Endothelial cell of umbilical vein (primary cell): Measurements from ENCODE around the gene SERPINA5. TPM values are rescaled to one million over a fixed set of nuclear protein-coding genes. Genes with fewer than 3 reads are reported as not detected.

ENCODE experiments used
- BruUV-seq: library from RNA; stranded (reverse); fragments of 400-500 nt; replicated peaks from 2 replicates; lab custom pipeline; 2021; lab: Mats Ljungman, UMichigan
- CTCF ChIA-PET: fragments of 300-600, 350-600 bp; sonication (Branson Sonifier 250); formaldehyde crosslinking; loops from one replicate; lab custom pipeline; 2021; ENCODE audit warnings: antibody characterized with exemption, inconsistent platforms; lab: Charles Lee
- POLR2A ChIA-PET: fragments of 300-600, 350-600 bp; sonication (Branson Sonifier 250); formaldehyde crosslinking; loops from one replicate; lab custom pipeline; 2021; ENCODE audit warnings: antibody characterized with exemption, inconsistent platforms; lab: Charles Lee
- DNase-seq: peaks from one replicate; pipeline ENCODE4 v3.0.0-alpha.2; 2011; ENCODE audit warnings: low read depth, low spot score
- FAIRE-seq: peaks from 2 replicates; lab custom pipeline; 2011; peaks lifted over from hg19 to GRCh38; lab: Jason Lieb, UNC
- H2AFZ ChIP-seq: 2 replicates; pipeline ENCODE4 v1.6.0; 2012; ENCODE audit warnings: low read depth, low read length, control low read depth, inconsistent platforms
- H3K27ac ChIP-seq: 2 replicates; pipeline ENCODE4 v1.5.1; 2011; ENCODE audit warnings: low read depth, mild to moderate bottlenecking, control low read depth, low read length, moderate library complexity; ENCODE audit not compliant: insufficient read depth
- H3K27me3 ChIP-seq, 2 experiments: 2 replicates each; pipeline versions ENCODE4 v1.6.0 to v1.6.1; 2011; ENCODE audit warnings: low read length in 2 of 2, mixed read lengths in 1 of 2; ENCODE audit not compliant: control insufficient read depth in 2 of 2, insufficient read depth in 2 of 2
- H3K36me3 ChIP-seq, 2 experiments: 2 replicates in 1 of 2; 3 replicates in 1 of 2; pipeline ENCODE4 v1.5.1; 2011; ENCODE audit warnings: low read length in 2 of 2, mild to moderate bottlenecking in 1 of 2, moderate library complexity in 1 of 2; ENCODE audit not compliant: control insufficient read depth in 2 of 2, insufficient read depth in 2 of 2; ENCODE audit errors: extremely low read depth in 1 of 2
- H3K4me1 ChIP-seq: 3 replicates; pipeline ENCODE4 v1.5.1; 2011; ENCODE audit warnings: mild to moderate bottlenecking, low read length; ENCODE audit not compliant: control insufficient read depth, insufficient read depth; ENCODE audit errors: extremely low read depth
- H3K4me2 ChIP-seq: 2 replicates; pipeline ENCODE4 v1.6.1; 2011; ENCODE audit warnings: low read length, control low read depth, mixed read lengths; ENCODE audit not compliant: insufficient read depth
- H3K4me3 ChIP-seq, 3 experiments: fragments of 200-600 bp in 1 of 3; sonication (generic), shearing (Covaris generic) in 1 of 3; replicated peaks in 1 of 3; 2 replicates each; pipeline ENCODE4 v1.5.1; 2011 to 2016; ENCODE audit warnings: control low read depth in 3 of 3, low read length in 3 of 3, mild to moderate bottlenecking in 2 of 3, inconsistent platforms in 1 of 3, low read depth in 1 of 3, moderate library complexity in 1 of 3; ENCODE audit not compliant: insufficient read depth in 1 of 3
- H3K79me2 ChIP-seq: 2 replicates; pipeline ENCODE4 v1.6.0; 2012; ENCODE audit warnings: low read length, inconsistent platforms; ENCODE audit not compliant: control insufficient read depth, insufficient read depth
- H3K9ac ChIP-seq: replicated peaks from 2 replicates; pipeline ENCODE3; 2011; ENCODE audit warnings: low read length, control low read depth; ENCODE audit not compliant: insufficient read depth; ENCODE audit errors: extremely low read depth
- H3K9me1 ChIP-seq: replicated peaks from 3 replicates; pipeline ENCODE4 v1.6.0; 2011; ENCODE audit warnings: mild to moderate bottlenecking, low read length; ENCODE audit not compliant: control insufficient read depth, insufficient read depth; ENCODE audit errors: extremely low read depth
- H3K9me3 ChIP-seq: replicated peaks from 2 replicates; pipeline ENCODE4 v1.5.1; 2012; ENCODE audit warnings: low read length, inconsistent platforms; ENCODE audit not compliant: control insufficient read depth, insufficient read depth
- H4K20me1 ChIP-seq: replicated peaks from 2 replicates; pipeline ENCODE3; 2011; ENCODE audit warnings: mild to moderate bottlenecking, low read length; ENCODE audit not compliant: control insufficient read depth, insufficient read depth; ENCODE audit errors: extremely low read depth
- CTCF ChIP-seq, 2 donors: IDR thresholded peaks; 1 replicate in 1 of 2; 2 replicates in 1 of 2; pipeline ENCODE4 v1.5.1; 2011; ENCODE audit warnings: low read length in 2 of 2, mild to moderate bottlenecking in 2 of 2, moderate library complexity in 2 of 2, control low read depth in 1 of 2, inconsistent platforms in 1 of 2, low read depth in 1 of 2; ENCODE audit not compliant: insufficient read depth in 1 of 2; ENCODE audit errors: extremely low read depth in 1 of 2
- EZH2 ChIP-seq: IDR thresholded peaks from 2 replicates; pipeline ENCODE4 v1.6.1; 2012; ENCODE audit warnings: borderline replicate concordance, low read depth, mild to moderate bottlenecking, moderate library complexity, low read length, inconsistent platforms; ENCODE audit not compliant: severe bottlenecking
- FOS ChIP-seq: IDR thresholded peaks from 2 replicates; pipeline ENCODE4 v1.6.1; 2011; ENCODE audit warnings: mild to moderate bottlenecking, low read length, moderate library complexity, borderline replicate concordance; ENCODE audit not compliant: insufficient read depth
- GATA2 ChIP-seq: IDR thresholded peaks from 2 replicates; pipeline ENCODE4 v1.7.0; 2011; ENCODE audit warnings: low read depth, mild to moderate bottlenecking, moderate library complexity, mixed read lengths, low read length; ENCODE audit not compliant: insufficient read length, insufficient read depth
- JUN ChIP-seq: IDR thresholded peaks from 2 replicates; pipeline ENCODE4 v1.6.1; 2011; ENCODE audit warnings: borderline replicate concordance, low read depth; ENCODE audit not compliant: insufficient read length, insufficient read depth
- MAX ChIP-seq: IDR thresholded peaks from 2 replicates; pipeline ENCODE4 v1.6.1; 2011; ENCODE audit not compliant: insufficient read depth, insufficient read length
- MYC ChIP-seq: IDR thresholded peaks from one replicate; pipeline ENCODE4 v1.6.1; 2011; ENCODE audit warnings: mild to moderate bottlenecking, low read depth, low read length
- POLR2A ChIP-seq: IDR thresholded peaks from 2 replicates; pipeline ENCODE4 v1.6.1; 2012; ENCODE audit warnings: low read depth, mild to moderate bottlenecking, control low read depth, low read length
- POLR2AphosphoS5 ChIP-seq: IDR thresholded peaks from 2 replicates; pipeline ENCODE4 v1.6.1; 2012; ENCODE audit warnings: low read depth, mild to moderate bottlenecking, control low read depth, low read length, moderate library complexity; ENCODE audit not compliant: insufficient read depth
- dilution Hi-C: fragments of 300-500 bp; cut with MboI; formaldehyde crosslinking; loops from one replicate; pipeline ENCODE4 v1.15.0; 2019; ENCODE audit warnings: low sequenced_read_pairs; ENCODE audit not compliant: extremely low pct_ligation_motif_present
- intact Hi-C: fragments of 100-400 bp; cut with micrococcal nuclease; formaldehyde crosslinking; loops from one replicate; pipeline ENCODE4 v1.10.0; 2022
- polyA plus RNA-seq, 4 experiments: library from polyadenylated mRNA; depleted of rRNA in 3 of 4; stranded (reverse) in 3 of 4; unstranded in 1 of 4; fragments of >200 nt; gene quantifications; 2 replicates each; pipeline versions ENCODE4 v1.2.1 to v1.2.3, GENCODE V29; 2011 to 2012; ENCODE audit warnings: missing spikeins in 1 of 4
- total RNA-seq: library from RNA; stranded (reverse); gene quantifications from 2 replicates; pipeline ENCODE4 v1.2.3, GENCODE V29; 2021

Gene SERPINA5
- total and polyA plus RNA-seq, 2 donors (not counting 3 experiments of a cell fraction or from before 2014, with no cell fraction given) = 0.12 TPM; not detected in 1

- DNase-seq (no peak), FAIRE-seq (no peak)
- H2AFZ ChIP-seq = no peak overlapping the region
- H3K4me3 ChIP-seq = no peak overlapping the region
- TF ChIP-seq POLR2A = no peak
- no peak for TF ChIP-seq EZH2
- TF ChIP-seq MYC = no peak
- TF ChIP-seq JUN = no peak
- no peak for TF ChIP-seq MAX
- no peak for TF ChIP-seq POLR2AphosphoS5
- TF ChIP-seq GATA2 = no peak
- TF ChIP-seq FOS = no peak
- TF ChIP-seq CTCF (IDR thresholded peaks at IDR 0.05; ENCODE audit: extremely low read depth in 1 of 2, insufficient read depth in 1 of 2, low read depth in 1 of 2, low read length in 2 of 2) = no peak
- no peaks in the 10 kb centered on the region for H3K9me3 ChIP-seq
- H3K36me3 ChIP-seq = no peaks in the 10 kb centered on the region
- CTCF ChIA-PET = no interaction called here
- intact Hi-C loops = no loop called here
- no TSS peak for BruUV-seq
- no peaks in the 10 kb centered on the region for H3K4me1 ChIP-seq
- POLR2A ChIA-PET = no interaction called here
- no peak overlapping the region for H3K27ac ChIP-seq
- H3K4me2 ChIP-seq = no peak overlapping the region
- H3K79me2 ChIP-seq = no peaks in the 10 kb centered on the region
- no peaks in the 10 kb centered on the region for H4K20me1 ChIP-seq
- no peak overlapping the region for H3K9ac ChIP-seq
- no peaks in the 10 kb centered on the region for H3K9me1 ChIP-seq
- dilution Hi-C loops = no loop called here
- H3K27me3 ChIP-seq = no peaks in the 10 kb centered on the region
These were observed 60.4 kb downstream of the SERPINA5 start for GRCh38 chr14:94641632-94641955.

Other genes starting within 250 kb of the SERPINA5 start
- not detected in 2 replicates for gene SERPINA2, start 214.7 kb upstream of the SERPINA5 start, total RNA-seq
- gene SERPINA2, start 214.7 kb upstream of the SERPINA5 start, polyA plus RNA-seq = not detected in 2 replicates
- gene SERPINA1, start 192.8 kb upstream of the SERPINA5 start, total RNA-seq = not detected in 2 replicates
- gene SERPINA1, start 192.8 kb upstream of the SERPINA5 start, polyA plus RNA-seq = not detected in 2 replicates
- gene SERPINA11, start 128.6 kb upstream of the SERPINA5 start, total RNA-seq = not detected in 2 replicates
- gene SERPINA11, start 128.6 kb upstream of the SERPINA5 start, polyA plus RNA-seq = not detected in 2 replicates
- gene SERPINA9, start 105.2 kb upstream of the SERPINA5 start, total RNA-seq = not detected in 2 replicates
- not detected in 2 replicates for gene SERPINA9, start 105.2 kb upstream of the SERPINA5 start, polyA plus RNA-seq
- not detected in 2 replicates for gene SERPINA12, start 72.0 kb upstream of the SERPINA5 start, total RNA-seq
- not detected in 2 replicates for gene SERPINA12, start 72.0 kb upstream of the SERPINA5 start, polyA plus RNA-seq
- not detected in 2 replicates for gene SERPINA4, start 20.0 kb upstream of the SERPINA5 start, total RNA-seq
- not detected in 2 replicates for gene SERPINA4, start 20.0 kb upstream of the SERPINA5 start, polyA plus RNA-seq
- not detected in 2 replicates for gene SERPINA3, start 31.0 kb downstream of the SERPINA5 start, total RNA-seq
- gene SERPINA3, start 31.0 kb downstream of the SERPINA5 start, polyA plus RNA-seq = not detected in 2 replicates
- not detected in 2 replicates for gene GSC, start 188.7 kb downstream of the SERPINA5 start, total RNA-seq
- gene GSC, start 188.7 kb downstream of the SERPINA5 start, polyA plus RNA-seq = not detected in 2 replicates